HAP-1 (cell line): ENCODE results near the gene PTPRN2.
"Not testable (repeated sequence)": the region's sequence is repeated elsewhere in the genome, so short reads cannot be mapped to it uniquely, and the experiment has no call there.

Experiments
- DNase-seq, 2 experiments: peaks; one replicate each; pipeline ENCODE4 v3.0.0-alpha.2; 2016 to 2020; ENCODE audit warnings: low spot score in 2 of 2
- H3K27me3 ChIP-seq: fragments of 250-450 bp; sonication (Bioruptor Pico); 2 replicates; pipeline ENCODE4 v1.5.1; 2020; ENCODE audit warnings: low read depth, mild to moderate bottlenecking, moderate library complexity
- H3K36me3 ChIP-seq: fragments of 250-450 bp; sonication (Bioruptor Pico); replicated peaks from 2 replicates; pipeline ENCODE4 v1.5.1; 2020; ENCODE audit warnings: mild to moderate bottlenecking
- H3K4me1 ChIP-seq: fragments of 250-450 bp; sonication (Bioruptor Pico); 2 replicates; pipeline ENCODE4 v1.5.1; 2020; ENCODE audit warnings: mild to moderate bottlenecking
- H3K4me3 ChIP-seq: fragments of 250-450 bp; sonication (Bioruptor Pico); 2 replicates; pipeline ENCODE4 v1.5.1; 2020; ENCODE audit warnings: mild to moderate bottlenecking, moderate library complexity
- H3K9me3 ChIP-seq: fragments of 250-450 bp; sonication (Bioruptor Pico); 2 replicates; pipeline ENCODE4 v1.5.1; 2020; ENCODE audit warnings: mild to moderate bottlenecking, moderate library complexity
- in situ Hi-C: fragments of 300-500 bp; cut with MboI; formaldehyde crosslinking; loops from 3 replicates; pipeline ENCODE4 v1.14.3; 2020; ENCODE audit warnings: low sequenced_read_pairs, inconsistent platforms, mixed read lengths

PTPRN2 gene

DNA sequence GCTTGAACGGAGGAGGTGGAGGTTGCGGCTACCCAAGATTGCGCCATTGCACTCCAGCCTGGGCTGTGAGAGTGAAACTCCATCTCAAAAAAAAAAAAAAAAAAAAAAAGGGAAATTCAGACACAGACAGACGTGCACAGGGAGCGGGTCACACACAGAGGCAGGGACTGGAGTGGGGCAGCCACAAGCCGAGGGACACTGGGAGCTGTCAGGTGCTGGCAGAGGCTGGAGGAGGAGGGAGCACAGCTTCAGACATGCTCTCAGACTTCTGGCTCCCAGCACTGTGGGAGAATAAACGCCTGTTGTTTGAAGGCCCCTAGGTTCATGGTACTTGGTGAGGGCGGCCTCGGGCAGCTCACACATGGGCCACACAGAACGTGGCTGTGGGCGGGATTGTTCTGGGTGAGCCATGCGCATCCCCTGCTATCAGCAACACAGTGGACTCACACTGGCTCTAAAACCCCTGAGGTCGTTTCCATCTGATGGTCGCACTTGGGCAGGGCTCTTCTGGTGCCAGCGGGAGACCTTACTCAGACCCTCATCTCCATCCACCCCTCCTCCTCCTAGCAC is 874.9 kb downstream of the PTPRN2 start:
- DNase-seq, result no peak
- in situ Hi-C loops, result no loop called here
- Histone ChIP-seq H3K4me1 (no peaks in the 10 kb centered on the region), H3K36me3 (no peaks in the 10 kb centered on the region), H3K4me3 (no peak overlapping the region), H3K9me3 (no peaks in the 10 kb centered on the region), H3K27me3 (peaks cover 3% of the 10 kb centered on the region)

DNA sequence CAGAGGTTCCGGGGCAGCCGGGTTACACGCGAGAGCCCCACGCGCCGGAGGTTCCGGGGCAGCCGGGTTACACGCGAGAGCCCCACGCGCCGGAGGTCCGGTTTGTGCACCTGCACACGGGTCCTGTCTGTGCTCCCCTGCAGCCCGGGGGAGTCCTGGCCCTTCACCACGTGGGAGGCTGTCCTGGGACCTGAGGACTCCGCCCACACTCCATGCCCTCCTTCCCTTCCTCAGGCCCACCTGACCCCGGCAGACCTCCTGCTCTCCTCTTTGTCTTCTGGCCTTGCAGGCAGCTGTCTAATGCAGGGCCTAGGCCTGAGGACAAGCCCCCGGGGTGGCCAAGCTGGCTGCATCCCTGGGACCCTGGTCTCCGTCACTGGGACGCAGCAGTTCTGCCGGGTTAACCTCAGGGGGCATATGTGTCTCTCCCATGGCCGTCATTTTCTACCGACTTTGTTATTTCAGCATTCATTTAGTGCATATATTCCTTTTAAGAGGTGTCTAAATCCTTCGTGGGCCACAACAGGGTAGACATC is 876.2 kb downstream of the PTPRN2 start:
- in situ Hi-C loops, result no loop called here
- H3K4me1 ChIP-seq, result no peaks in the 10 kb centered on the region
- H3K4me3 ChIP-seq, result no peak overlapping the region
- no peak for DNase-seq
- no peaks in the 10 kb centered on the region for H3K36me3 ChIP-seq
- H3K9me3 ChIP-seq, result no peaks in the 10 kb centered on the region
- H3K27me3 ChIP-seq, result peaks cover 8% of the 10 kb centered on the region

DNA sequence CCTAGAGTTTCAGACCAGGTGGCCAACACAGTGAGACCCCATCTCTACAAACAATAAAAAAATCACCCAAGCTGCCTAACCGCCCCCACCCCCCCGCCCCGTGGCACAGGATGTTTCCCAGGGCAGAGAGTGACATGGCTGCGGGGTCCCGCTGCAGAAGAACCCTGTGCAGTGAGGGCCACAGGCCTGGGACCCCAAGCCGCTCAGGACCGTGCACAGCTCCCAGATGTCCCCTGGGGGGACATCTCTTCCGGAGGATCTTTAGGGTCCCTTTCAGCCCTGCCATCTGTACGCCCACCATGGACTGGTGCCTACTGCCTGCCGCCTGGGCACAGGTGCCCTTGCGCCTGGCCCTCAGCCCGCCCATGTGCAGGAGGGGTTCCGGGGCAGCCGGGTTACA is 877.2 kb downstream of the PTPRN2 start:
- in situ Hi-C loops, result no loop called here
- DNase-seq, result no peak
- no peak overlapping the region for H3K4me3 ChIP-seq
- no peaks in the 10 kb centered on the region for H3K4me1 ChIP-seq
- no peaks in the 10 kb centered on the region for H3K36me3 ChIP-seq
- H3K27me3 ChIP-seq, result peaks cover 8% of the 10 kb centered on the region
- H3K9me3 ChIP-seq, result no peaks in the 10 kb centered on the region

DNA sequence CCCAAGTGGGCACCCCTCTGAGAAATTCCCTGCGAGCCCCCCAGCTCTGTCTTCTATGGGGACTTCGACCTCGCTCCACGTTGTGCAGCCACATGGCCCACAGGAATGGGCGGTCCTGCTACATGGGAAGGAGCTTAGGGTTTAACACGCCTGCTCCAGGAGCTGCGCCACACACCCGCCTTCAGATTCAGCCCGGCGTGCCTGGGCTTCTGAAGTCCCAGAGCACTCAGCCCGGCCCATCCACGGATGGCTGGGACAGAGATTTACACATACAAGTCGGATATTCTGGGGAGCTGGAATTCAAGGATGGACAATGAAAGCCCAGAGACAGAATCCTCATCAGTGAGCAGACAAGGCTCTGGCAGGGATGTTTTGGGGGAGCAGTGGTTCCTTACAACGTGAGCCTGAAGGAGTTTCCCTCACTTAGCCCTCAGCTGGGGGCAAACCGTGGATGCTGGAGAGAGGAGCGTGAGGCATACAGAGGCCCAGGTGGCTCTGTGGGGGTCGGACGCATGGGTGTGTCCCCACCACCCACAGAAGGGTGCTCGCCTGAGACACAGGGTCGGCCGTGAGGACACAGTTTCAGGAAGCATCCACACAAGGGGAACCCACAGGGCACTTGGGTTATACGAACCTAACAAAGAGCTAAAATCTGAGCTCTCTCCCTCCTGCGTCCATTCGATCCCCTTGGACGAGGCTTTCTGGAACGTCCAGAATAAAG is 877.9 kb downstream of the PTPRN2 start:
- DNase-seq, result no peak
- H3K27me3 ChIP-seq, result peaks cover 8% of the 10 kb centered on the region
- no peaks in the 10 kb centered on the region for H3K4me1 ChIP-seq
- in situ Hi-C loops, result no loop called here
- no peaks in the 10 kb centered on the region for H3K36me3 ChIP-seq
- no peaks in the 10 kb centered on the region for H3K9me3 ChIP-seq
- H3K4me3 ChIP-seq, result no peak overlapping the region

DNA sequence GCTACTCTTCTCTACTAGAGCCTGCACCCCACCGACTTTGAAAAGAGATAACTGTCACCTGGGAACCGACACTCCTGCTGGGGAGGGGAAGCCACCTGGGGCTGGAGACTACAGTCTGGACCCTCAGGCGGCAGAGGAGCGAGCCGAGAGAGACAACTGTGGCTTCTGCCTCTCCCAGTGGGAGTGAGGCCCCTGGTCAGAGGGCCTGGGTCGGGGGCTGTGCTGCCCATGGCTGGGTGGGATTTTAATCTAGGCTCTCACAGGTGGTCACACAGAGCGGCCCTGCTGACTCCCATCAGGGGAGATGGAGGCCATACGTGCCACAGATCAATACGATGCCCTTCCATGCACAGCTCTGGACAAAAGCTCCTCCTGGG is 878.7 kb downstream of the PTPRN2 start:
- Histone ChIP-seq H3K4me1 (no peaks in the 10 kb centered on the region), H3K4me3 (no peak overlapping the region), H3K27me3 (peaks cover 8% of the 10 kb centered on the region), H3K9me3 (no peaks in the 10 kb centered on the region), H3K36me3 (no peaks in the 10 kb centered on the region)
- DNase-seq, result no peak
- in situ Hi-C loops, result no loop called here

DNA sequence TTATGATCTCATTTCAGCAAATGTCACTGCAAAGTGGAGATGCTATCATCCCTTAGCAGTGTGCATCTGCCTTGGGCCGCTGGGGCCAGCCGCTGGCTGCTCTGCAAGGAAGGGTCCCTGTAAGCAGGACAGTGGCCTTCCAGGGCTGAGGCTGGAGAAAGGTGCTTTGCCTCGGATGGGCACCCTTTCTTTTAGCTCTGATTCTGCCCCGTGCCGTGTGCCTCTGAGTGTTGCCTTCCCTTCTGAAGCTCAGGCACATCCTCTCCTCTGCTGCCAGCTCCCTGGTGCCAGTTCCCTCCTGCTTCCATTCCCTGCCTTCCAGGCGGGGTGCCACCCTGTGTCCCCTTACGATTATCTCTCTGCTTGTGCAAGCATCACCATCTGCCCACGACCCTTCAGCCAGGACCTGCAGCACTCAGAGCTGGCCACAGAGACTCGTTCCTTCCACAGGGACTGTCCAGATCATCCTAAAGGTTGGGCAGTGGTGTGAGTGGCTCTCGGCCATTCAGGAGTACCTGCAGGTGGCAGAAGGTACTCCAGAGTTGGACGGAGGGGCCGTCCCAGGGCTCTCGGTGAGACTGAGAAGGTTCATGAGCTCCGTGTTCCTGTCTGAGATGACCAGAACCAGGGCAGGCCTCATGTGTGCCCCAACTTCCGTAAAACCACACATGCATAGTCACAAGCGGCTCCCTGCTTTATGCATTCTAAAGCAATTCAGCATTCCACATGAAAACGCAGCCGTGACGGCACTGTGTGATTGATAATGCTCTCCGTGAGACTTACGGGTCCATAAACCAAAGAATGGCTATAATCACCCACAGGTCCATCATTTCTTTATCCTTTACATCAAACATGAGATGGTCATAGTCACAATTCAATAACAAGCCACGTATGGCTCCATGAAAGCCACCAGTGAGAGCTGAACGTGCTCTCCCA is 879.4 kb downstream of the PTPRN2 start:
- in situ Hi-C loops, result no loop called here
- H3K9me3 ChIP-seq, result no peaks in the 10 kb centered on the region
- H3K4me1 ChIP-seq, result no peaks in the 10 kb centered on the region
- no peak for DNase-seq
- no peaks in the 10 kb centered on the region for H3K36me3 ChIP-seq
- H3K27me3 ChIP-seq, result peaks cover 8% of the 10 kb centered on the region
- H3K4me3 ChIP-seq, result no peak overlapping the region

DNA sequence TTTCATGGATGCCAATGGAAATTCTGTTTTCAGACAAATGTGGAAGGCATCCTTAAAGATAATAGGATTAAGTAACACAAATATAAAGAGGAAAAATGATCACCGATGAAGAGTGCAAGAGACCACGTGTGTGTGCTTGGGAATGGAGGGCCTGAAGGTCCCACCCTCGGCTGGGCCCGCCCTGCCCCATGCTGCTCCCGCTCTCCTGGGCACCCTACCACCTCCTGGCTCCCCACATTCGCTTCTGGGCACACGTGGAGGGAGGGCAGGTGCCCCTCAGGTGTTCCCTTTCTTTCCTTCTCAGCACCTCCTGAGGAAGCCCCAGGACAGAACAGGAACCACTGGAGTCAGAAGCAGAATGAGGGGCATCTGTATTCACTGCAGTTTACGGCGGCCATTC is 883.3 kb downstream of the PTPRN2 start:
- Histone ChIP-seq H3K27me3 (peaks cover 29% of the 10 kb centered on the region), H3K4me1 (no peaks in the 10 kb centered on the region), H3K9me3 (no peaks in the 10 kb centered on the region), H3K36me3 (no peaks in the 10 kb centered on the region), H3K4me3 (no peak overlapping the region)
- no peak for DNase-seq
- in situ Hi-C loops, result no loop called here

DNA sequence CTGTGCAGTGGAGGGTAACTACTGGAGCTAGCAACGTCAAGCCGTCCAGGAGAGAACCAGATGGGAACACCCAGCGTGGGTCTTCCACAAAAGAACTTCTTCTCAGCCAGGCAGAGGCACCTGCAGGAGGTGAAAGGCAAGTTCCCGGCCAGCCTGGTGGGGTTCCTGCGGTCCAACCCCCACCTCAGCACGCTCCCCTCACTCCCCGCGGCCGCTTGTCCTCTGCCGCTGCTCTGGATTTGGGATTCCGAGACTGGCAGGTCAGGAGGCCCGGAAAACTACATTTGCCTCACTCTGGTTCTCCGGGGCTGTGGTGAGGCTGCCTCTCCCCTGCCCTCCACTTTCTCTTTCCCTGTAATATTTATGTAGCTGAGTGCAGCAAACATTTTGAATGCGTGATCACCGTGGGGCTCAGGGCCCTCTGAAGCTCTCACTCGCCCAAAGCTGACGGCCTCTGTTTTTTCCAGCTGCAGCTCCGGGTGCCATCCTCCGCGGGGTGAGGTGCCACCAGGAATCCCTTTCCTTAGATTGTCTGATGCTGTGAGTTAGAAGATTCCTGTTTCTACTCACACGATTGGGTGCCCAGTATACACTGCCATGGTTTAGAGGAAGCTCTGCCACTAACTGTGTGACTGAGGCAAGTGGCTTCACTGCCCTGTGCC is 884.0 kb downstream of the PTPRN2 start:
- no peaks in the 10 kb centered on the region for H3K36me3 ChIP-seq
- peaks cover 29% of the 10 kb centered on the region for H3K27me3 ChIP-seq
- H3K4me3 ChIP-seq, result no peak overlapping the region
- in situ Hi-C loops, result no loop called here
- H3K9me3 ChIP-seq, result no peaks in the 10 kb centered on the region
- H3K4me1 ChIP-seq, result no peaks in the 10 kb centered on the region
- peak in 1 of 2 experiments; percentile 4 for DNase-seq

DNA sequence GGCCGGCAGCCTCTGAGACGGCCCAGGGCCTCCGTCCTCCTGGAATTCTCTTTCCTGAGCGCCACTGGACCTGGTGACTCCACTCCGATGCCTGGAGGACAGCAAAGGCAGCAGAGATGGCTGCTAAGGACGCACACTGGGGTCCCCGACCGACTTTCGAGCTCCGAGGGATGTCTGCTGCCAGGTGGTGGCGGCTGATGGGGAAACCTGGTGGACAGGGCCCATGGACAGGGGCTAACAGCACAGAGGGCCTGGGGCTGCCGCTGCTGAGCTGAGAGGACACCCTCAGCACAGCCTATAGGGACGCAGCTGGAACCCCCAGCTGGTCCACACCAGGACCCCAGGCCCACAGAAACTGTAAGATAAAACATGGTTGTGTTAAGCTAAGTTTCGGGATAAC is 884.5 kb downstream of the PTPRN2 start:
- H3K9me3 ChIP-seq, result no peaks in the 10 kb centered on the region
- H3K4me3 ChIP-seq, result no peak overlapping the region
- peaks cover 29% of the 10 kb centered on the region for H3K27me3 ChIP-seq
- DNase-seq, result peak in 1 of 2 experiments; percentile 2
- in situ Hi-C loops, result no loop called here
- no peaks in the 10 kb centered on the region for H3K4me1 ChIP-seq
- H3K36me3 ChIP-seq, result no peaks in the 10 kb centered on the region

DNA sequence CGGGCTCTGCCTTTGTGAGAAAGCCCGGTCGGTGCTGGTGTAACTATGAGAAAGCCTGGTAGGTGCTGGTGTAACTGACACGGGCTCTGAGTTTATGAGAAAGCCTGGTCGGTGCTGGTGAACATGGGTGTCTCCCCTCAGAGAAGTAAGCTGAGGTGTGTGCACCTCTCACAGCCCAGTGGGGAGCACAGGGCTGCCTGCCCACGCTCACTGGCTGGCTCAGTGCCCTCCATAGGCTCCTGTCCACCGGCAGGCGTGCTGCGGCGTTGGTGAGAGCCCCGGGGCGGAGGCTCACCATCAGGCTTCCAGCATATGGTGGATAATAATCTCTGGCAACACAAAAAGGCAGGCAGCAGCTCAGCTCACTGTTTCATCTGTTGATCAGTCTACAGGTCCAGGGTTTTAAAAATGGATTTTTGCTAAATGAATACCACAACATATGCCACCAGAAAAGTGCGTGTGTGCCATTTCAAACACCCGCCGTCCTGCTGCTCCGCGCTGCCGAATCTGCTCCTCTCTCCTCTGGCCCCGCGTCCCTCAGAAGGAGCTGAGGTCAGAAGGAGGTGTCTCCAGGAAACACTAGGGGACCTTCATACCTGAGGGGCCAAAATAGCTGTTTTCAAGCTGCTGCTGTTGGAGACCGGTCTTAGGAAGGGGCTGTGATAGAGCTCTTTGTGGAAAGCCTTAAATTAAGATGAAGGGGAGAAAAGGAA is 885.2 kb downstream of the PTPRN2 start:
- H3K4me3 ChIP-seq, result no peak overlapping the region
- H3K36me3 ChIP-seq, result no peaks in the 10 kb centered on the region
- no peaks in the 10 kb centered on the region for H3K4me1 ChIP-seq
- H3K27me3 ChIP-seq, result peaks cover 24% of the 10 kb centered on the region
- in situ Hi-C loops, result no loop called here
- DNase-seq, result peak in 1 of 2 experiments; percentile 3
- H3K9me3 ChIP-seq, result no peaks in the 10 kb centered on the region

DNA sequence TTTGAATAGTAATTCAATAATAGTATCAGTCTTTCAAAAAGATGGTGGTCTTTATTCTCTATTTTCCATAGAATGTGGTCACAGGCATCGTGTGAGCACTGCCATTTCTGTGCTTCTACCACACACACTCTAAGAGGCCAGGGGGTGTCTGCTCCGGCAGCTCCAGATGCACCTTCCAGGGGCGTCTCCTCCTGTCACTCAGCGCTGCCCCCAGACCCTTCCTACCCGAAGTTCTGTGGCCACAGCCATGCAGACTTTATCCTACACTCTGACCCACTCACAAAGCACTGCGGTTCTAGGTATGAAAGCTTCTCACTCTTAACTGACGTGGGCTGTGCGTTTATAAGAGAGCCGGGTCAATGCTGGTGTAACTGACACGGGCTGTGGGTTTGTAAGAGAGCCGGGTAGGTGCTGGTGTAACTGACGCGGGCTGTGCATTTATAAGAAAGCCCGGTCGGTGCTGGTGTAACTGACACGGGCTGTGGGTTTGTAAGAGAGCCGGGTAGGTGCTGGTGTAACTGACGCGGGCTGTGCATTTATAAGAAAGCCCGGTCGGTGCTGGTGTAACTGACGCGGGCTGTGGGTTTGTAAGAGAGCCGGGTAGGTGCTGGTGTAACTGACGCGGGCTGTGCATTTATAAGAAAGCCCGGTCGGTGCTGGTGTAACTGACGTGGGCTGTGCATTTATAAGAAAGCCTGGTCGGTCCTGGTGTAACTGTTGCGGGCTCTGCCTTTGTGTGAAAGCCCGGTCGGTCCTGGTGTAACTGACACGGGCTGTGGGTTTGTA is 886.0 kb downstream of the PTPRN2 start:
- H3K9me3 ChIP-seq, in situ Hi-C loops, H3K36me3 ChIP-seq, H3K4me3 ChIP-seq, H3K4me1 ChIP-seq: not testable (repeated sequence)
- peak in 1 of 2 experiments; percentile 0 for DNase-seq
- peaks cover 21% of the 10 kb centered on the region for H3K27me3 ChIP-seq

DNA sequence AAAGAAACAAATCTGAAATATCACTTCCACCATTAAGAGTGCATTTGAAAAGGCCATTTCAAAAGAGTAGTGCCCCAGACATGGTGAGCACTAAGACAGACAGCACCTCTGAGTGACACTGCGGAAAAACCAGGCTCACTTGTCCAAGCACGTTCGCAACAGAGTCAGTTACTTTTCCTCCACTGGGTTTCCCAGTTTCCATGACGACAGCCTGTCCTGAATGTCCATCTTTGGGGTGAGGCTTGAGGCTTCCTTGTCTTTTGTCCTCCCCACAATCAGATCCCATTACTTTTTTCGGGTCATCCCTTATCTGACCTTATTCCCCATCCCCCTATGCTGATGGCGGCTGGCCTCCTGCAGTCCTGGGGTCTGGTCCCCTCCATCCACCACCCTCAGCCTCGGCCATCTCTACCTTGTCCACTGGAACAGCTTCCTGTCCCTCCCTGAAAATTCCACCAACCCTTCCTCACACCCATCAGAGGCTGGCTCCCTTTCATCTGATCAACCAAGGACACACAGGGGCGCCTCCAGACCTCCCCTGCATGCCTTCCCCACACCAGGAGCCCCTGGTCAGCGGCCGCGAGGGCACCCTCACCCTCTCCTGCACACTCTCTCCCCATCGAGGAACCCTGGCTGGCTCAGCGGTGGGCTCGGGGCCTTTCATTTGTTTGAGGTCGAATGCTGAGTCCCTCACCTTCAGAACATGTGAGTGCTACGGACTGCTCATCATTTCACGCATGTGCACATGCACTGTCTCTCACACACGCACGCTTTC is 887.2 kb downstream of the PTPRN2 start:
- Histone ChIP-seq H3K27me3 (peaks cover 21% of the 10 kb centered on the region), H3K36me3 (no peaks in the 10 kb centered on the region), H3K4me3 (no peak overlapping the region), H3K9me3 (no peaks in the 10 kb centered on the region), H3K4me1 (no peaks in the 10 kb centered on the region)
- in situ Hi-C loops, result no loop called here
- DNase-seq, result peak in 1 of 2 experiments; percentile 4
